GM18868 (cell line): ENCODE results near the gene ARSG.
"Not testable (repeated sequence)": the region's sequence is repeated elsewhere in the genome, so short reads cannot be mapped to it uniquely, and the experiment has no call there.

Experiments
- ATAC-seq: cut with Tn5 transposase; IDR thresholded peaks from one replicate; pipeline ENCODE4 v1.9.1; 2021; ENCODE audit warnings: mild to moderate bottlenecking, moderate library complexity; ENCODE audit not compliant: unreplicated experiment

The ARSG gene

GRCh38 chr17:68290955-68291835 lies at the start of gene ARSG, which contains the start of gene SLC16A6:
TSS of gene ARSG (plus strand) at chr17:68291495. CDS start at chr17:68307494, 15,999 bp downstream.
TSS of gene SLC16A6 (minus strand) at chr17:68291127. CDS start at chr17:68278320, 12,807 bp downstream.
- peak; percentile 43 for ATAC-seq

- no peak for ATAC-seq
Observed at GRCh38 chr17:68246271-68247028, 44.8 kb upstream of the ARSG start.

- ATAC-seq: peak; percentile 88
Observed at GRCh38 chr17:68247445-68248198, 43.7 kb upstream of the ARSG start, which contains the start of gene AMZ2. TSS of gene AMZ2 (plus strand) at chr17:68248043. CDS start at chr17:68250188, 2,145 bp downstream.

- ATAC-seq: peak; percentile 17
Observed at GRCh38 chr17:68248199-68248825, 43.0 kb upstream of the ARSG start.

GRCh38 chr17:68248891-68249290 lies 42.4 kb upstream of the ARSG start:
- no peak for ATAC-seq

GRCh38 chr17:68249354-68249765 lies 41.9 kb upstream of the ARSG start:
- no peak for ATAC-seq

GRCh38 chr17:68253426-68253825 lies 37.9 kb upstream of the ARSG start:
- not testable (repeated sequence) for ATAC-seq

- ATAC-seq: no peak
Observed at GRCh38 chr17:68255151-68255550, 36.1 kb upstream of the ARSG start.

GRCh38 chr17:68255731-68256538 lies 35.4 kb upstream of the ARSG start:
- no peak for ATAC-seq

- ATAC-seq: not testable (repeated sequence)
Observed at GRCh38 chr17:68256701-68257100, 34.6 kb upstream of the ARSG start.

- ATAC-seq: no peak
Observed at GRCh38 chr17:68257934-68258333, 33.4 kb upstream of the ARSG start.

GRCh38 chr17:68258890-68259647 lies 32.2 kb upstream of the ARSG start:
- ATAC-seq: peak; percentile 88

- not testable (repeated sequence) for ATAC-seq
Observed at GRCh38 chr17:68259648-68259951, 31.7 kb upstream of the ARSG start.

GRCh38 chr17:68260051-68260762 lies 31.1 kb upstream of the ARSG start:
- ATAC-seq: no peak

- not testable (repeated sequence) for ATAC-seq
Observed at GRCh38 chr17:68262467-68262866, 28.8 kb upstream of the ARSG start.

GRCh38 chr17:68263101-68263681 lies 28.1 kb upstream of the ARSG start:
- not testable (repeated sequence) for ATAC-seq

- not testable (repeated sequence) for ATAC-seq
Observed at GRCh38 chr17:68265833-68266232, 25.5 kb upstream of the ARSG start.

GRCh38 chr17:68273722-68274121 lies 17.6 kb upstream of the ARSG start:
- ATAC-seq: no peak
